Activated CD4-positive, alpha-beta T cell treated with anti-CD3 and anti-CD28 coated beads for 36 hours (primary cell): ENCODE measurements around the gene CPHXL2. TPM values are rescaled to one million over a fixed set of nuclear protein-coding genes. Genes with fewer than 3 reads are reported as not detected.

Experiments
- ATAC-seq: fragments of 200-7000 bp; cut with Tn5 transposase; one replicate; pipeline ENCODE4 v1.10.0; 2021; ENCODE audit warnings: mild to moderate bottlenecking, moderate library complexity
- CTCF ChIA-PET: fragments of 350-600 bp; sonication (Branson Sonifier 250); formaldehyde crosslinking; loops from one replicate; lab custom pipeline; 2021; ENCODE audit warnings: antibody characterized with exemption; lab: Charles Lee
- POLR2A ChIA-PET: fragments of 350-600 bp; sonication (Branson Sonifier 250); formaldehyde crosslinking; loops from one replicate; lab custom pipeline; 2021; ENCODE audit warnings: antibody characterized with exemption, inconsistent platforms; lab: Charles Lee
- DNase-seq: peaks from one replicate; pipeline ENCODE4 v3.0.0-alpha.2; 2020
- H3K27ac Mint-ChIP-seq: one replicate; pipeline ENCODE4 v1.8.0; 2021; ENCODE audit warnings: mixed read lengths
- H3K27me3 Mint-ChIP-seq: one replicate; pipeline ENCODE4 v1.8.0; 2021; ENCODE audit warnings: mixed read lengths
- H3K36me3 Mint-ChIP-seq: one replicate; pipeline ENCODE4 v1.8.0; 2021; ENCODE audit warnings: low read depth, mixed read lengths
- H3K4me1 Mint-ChIP-seq: one replicate; pipeline ENCODE4 v1.8.0; 2021; ENCODE audit warnings: mixed read lengths
- H3K4me3 Mint-ChIP-seq: one replicate; pipeline ENCODE4 v1.8.0; 2021; ENCODE audit warnings: mild to moderate bottlenecking, moderate library complexity, mixed read lengths
- H3K9me3 Mint-ChIP-seq: one replicate; pipeline ENCODE4 v1.8.0; 2021; ENCODE audit warnings: low read depth, mixed read lengths
- intact Hi-C, 2 experiments: fragments of 100-400 bp; cut with DNase I in 1 of 2; cut with micrococcal nuclease in 1 of 2; formaldehyde crosslinking; loops; one replicate each; pipeline versions ENCODE4 v1.14.2 to v1.15.1; 2022 to 2024; cut with DNase I, micrococcal nuclease
- total RNA-seq, 2 experiments: library from RNA; stranded (reverse); gene quantifications; one replicate each; pipeline ENCODE4 v1.2.3, GENCODE V29; 2021

Gene CPHXL2
- total RNA-seq, 2 experiments from 2014 or later: not detected

DNA sequence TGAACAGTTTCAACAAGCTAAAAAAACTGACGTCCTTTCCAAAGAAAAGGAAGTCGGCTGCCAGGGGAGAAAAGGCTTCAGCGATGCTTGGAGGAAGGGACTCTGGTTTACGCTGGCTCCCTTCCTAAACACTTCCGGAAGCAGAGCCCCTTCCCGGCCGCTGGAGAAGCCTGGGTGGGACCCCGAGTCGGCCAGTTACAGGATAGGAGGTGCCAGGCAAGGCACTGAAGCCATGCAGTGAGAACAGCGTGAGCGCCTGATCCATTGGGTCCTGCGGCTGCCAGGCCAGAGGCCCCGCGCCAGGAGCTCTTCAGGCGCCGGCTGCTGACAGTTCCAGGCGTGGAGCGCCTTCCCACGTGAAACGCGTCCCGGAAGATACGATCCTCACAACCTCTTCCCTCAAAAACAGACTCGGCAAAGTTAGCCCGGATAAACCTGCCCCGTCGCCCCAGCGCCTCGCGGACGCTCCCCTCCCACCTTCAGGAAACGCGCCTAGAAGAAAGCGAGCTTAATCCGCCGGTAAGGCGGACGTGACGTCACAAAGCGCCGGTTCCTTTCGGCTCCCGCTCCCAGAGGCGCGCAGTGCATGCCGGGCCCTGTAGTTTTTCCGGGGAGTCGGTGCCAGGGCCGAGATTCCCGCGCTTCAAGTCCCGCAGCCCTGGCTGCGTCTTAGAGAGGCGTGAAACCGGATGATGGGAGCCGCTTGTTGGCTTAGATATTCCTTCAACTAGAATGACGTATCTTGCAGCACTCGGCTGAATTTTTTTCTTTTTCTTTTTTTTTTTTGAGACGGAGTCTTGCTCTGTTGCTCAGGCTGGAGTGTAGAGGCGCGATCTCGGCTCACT lies 53.8 kb downstream of the CPHXL2 start, which contains the start of gene ADAT1:
Gene ADAT1 (minus strand): TSS at position 521 of the 845 bp plus-strand sequence. CDS start 2,482 bp downstream, outside the sequence.
- ChIA-PET POLR2A (interaction anchor here (0.6 to 3.7 kb wide), 5 partner anchors 9 to 1567 kb away, joined by 3 to 59 read pairs (median 5); partner anchors contain the start of genes KARS1 and TERF2IP), CTCF (interaction anchor here (0.6 to 4.5 kb wide), 12 partner anchors 13 to 1547 kb away, joined by 3 to 26 read pairs (median 4); partner anchors contain the start of genes CFDP1, GABARAPL2, KARS1 and TERF2IP)
- ATAC-seq (peak; percentile 94), DNase-seq (peak; percentile 99)
- Mint-ChIP-seq H3K27ac (peak within 1 kb of the TSS; percentile 95), H3K4me1 (peaks cover 45% of the 10 kb centered on the region), H3K9me3 (no peaks in the 10 kb centered on the region), H3K27me3 (no peaks in the 10 kb centered on the region), H3K4me3 (peak within 1 kb of the TSS; percentile 93), H3K36me3 (peaks cover 54% of the 10 kb centered on the region)
- intact Hi-C loops: loop anchor here (1.0 to 10.0 kb wide), 15 partner anchors 24 to 1568 kb away; partner anchors contain the start of genes CFDP1 (in 2 of the 2), GABARAPL2 (in 2 of the 2), KARS1 (in 2 of the 2) and TERF2IP (in 2 of the 2)

DNA sequence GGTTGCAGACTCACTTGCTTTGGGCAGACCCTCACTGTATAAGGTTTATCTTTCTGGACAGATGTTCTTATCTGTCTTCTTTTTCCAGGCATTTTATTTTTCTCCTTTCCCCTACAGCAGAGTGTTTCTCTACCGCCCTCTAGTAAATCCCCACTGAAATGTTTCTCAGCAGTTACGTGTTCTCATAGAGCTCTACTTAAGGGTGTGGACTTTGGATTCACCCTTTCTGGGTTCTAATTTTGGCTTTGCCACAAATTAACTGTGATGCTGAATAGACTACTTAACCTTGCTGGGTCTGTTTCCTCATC lies 55.7 kb downstream of the CPHXL2 start:
- ChIA-PET POLR2A (interaction anchor here (0.6 to 3.7 kb wide), 4 partner anchors 21 to 65 kb away, joined by 4 to 59 read pairs (median 4); partner anchors contain the start of genes KARS1, TERF2IP and TMEM231), CTCF (interaction anchor here (0.8 to 4.5 kb wide), 11 partner anchors 21 to 620 kb away, joined by 3 to 26 read pairs (median 4); partner anchors contain the start of genes CFDP1, KARS1 and TERF2IP)
- intact Hi-C loops: loop anchor here in 1 of 2 experiments (10.0 kb wide), 1 partner anchor 636 kb away; the partner anchor contains the start of gene WDR59
- ATAC-seq (no peak), DNase-seq (no peak)
- Mint-ChIP-seq H3K36me3 (peaks cover 48% of the 10 kb centered on the region), H3K4me1 (peaks cover 47% of the 10 kb centered on the region), H3K4me3 (peak overlapping the region; percentile 93), H3K27ac (peak overlapping the region; percentile 95), H3K27me3 (no peaks in the 10 kb centered on the region), H3K9me3 (no peaks in the 10 kb centered on the region)

DNA sequence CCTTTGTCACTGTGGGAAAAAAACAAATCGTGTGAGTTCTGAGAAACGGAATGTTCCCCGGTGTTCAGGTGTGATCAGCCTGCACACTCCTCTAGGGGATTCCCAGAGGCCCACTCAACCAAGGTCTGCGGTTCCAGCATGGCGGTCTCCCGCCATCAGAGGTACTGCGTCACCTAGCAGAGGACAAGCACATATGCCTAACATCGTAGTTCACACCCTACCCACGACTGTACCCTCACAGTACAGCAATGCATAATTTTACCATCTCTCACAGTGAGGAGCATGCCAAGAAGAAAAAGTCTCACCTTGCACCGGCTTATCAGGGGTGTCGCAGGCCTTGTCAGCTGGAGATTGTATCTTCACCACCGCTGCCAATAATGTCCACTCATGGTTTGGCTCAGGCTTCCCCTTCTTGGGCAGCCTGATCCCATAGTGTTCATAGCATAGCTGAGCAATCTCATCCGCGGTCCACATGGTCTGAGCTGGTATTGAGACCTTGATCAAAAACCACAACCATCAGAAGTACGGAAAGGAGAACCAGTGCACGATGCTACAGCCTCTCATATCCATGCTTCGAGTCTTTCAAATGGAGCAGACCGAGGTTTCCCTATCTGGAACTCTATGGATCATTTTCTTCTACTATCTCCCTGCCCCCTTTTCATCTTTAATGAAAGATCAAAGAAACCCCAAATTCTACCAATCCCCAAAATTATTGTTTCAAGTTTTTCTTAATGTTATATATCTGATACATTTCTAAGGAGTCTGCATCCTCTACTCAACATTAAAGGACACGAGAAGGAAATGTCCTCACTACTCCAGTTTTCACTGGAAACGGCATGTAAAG lies 56.3 kb downstream of the CPHXL2 start:
- Mint-ChIP-seq H3K4me1 (peaks cover 52% of the 10 kb centered on the region), H3K4me3 (peak overlapping the region; percentile 93), H3K27ac (peak overlapping the region; percentile 60), H3K36me3 (peaks cover 47% of the 10 kb centered on the region), H3K9me3 (no peaks in the 10 kb centered on the region), H3K27me3 (no peaks in the 10 kb centered on the region)
- POLR2A ChIA-PET: interaction anchor here (0.6 to 3.7 kb wide), 3 partner anchors 12 to 28 kb away, joined by 4 to 59 read pairs (median 9); partner anchors contain the start of genes KARS1 and TERF2IP
- peak; percentile 49 for DNase-seq
- CTCF ChIA-PET: interaction anchor here (0.6 to 4.5 kb wide), 9 partner anchors 14 to 621 kb away, joined by 3 to 26 read pairs (median 4); partner anchors contain the start of genes KARS1 and TERF2IP
- ATAC-seq: no peak
- intact Hi-C loops: loop anchor here in 1 of 2 experiments (10.0 kb wide), 1 partner anchor 636 kb away; the partner anchor contains the start of gene WDR59

DNA sequence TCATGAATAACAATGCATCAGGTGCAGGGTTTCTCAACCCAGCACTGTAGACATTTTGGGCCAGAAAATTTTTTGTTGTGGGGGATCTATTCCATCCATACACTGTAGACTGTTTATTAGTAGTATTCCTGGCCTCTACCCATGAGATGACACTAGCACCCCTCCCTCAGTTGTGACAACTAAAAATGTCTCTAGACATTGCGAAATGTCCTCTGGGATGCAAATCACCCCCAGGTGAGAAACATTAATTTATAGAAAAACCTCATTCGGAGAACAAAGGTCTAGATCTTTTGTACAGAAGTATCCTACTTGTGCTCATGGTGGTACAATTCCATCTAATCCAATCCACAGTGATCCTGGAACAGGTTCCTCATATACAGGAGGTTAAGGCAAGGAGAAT lies 58.0 kb downstream of the CPHXL2 start:
- intact Hi-C loops: no loop called here
- H3K27ac Mint-ChIP-seq: no peak overlapping the region
- H3K4me3 Mint-ChIP-seq: no peak overlapping the region
- no peak for DNase-seq
- no peaks in the 10 kb centered on the region for H3K27me3 Mint-ChIP-seq
- H3K4me1 Mint-ChIP-seq: peaks cover 49% of the 10 kb centered on the region
- peaks cover 52% of the 10 kb centered on the region for H3K36me3 Mint-ChIP-seq
- H3K9me3 Mint-ChIP-seq: no peaks in the 10 kb centered on the region
- ATAC-seq: no peak
- CTCF ChIA-PET: interaction anchor here (0.8 to 1.2 kb wide), 4 partner anchors 14 to 55 kb away, joined by 3 to 4 read pairs (median 3); partner anchors contain the start of gene GABARAPL2
- POLR2A ChIA-PET: interaction anchor here (0.6 kb wide), 1 partner anchor 54 kb away, joined by 3 read pairs; no protein-coding TSS in a partner anchor

DNA sequence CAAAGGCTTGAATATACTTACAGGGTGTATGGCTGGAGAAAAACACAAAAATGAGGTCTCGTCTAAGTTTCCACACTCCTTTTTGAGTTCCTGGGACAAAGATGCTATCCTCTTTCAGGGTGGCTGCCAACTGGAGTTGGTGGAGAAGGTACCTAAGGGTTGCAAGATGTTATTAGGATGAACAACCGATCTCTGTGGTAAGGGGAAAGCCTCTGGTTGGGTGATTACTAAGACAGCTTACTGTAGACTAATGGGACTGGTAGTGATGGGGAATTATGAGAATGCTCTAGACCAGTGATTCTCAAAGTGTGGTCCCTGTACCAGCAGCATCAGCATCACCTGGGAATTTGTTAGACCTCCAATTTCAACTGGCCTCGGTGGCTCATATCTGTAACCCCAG lies 59.7 kb downstream of the CPHXL2 start:
- DNase-seq (no peak), ATAC-seq (peak; percentile 11)
- Mint-ChIP-seq H3K27ac (peak overlapping the region; percentile 40), H3K9me3 (no peaks in the 10 kb centered on the region), H3K4me3 (peak overlapping the region; percentile 0), H3K4me1 (peaks cover 46% of the 10 kb centered on the region), H3K36me3 (peaks cover 68% of the 10 kb centered on the region), H3K27me3 (no peaks in the 10 kb centered on the region)
- POLR2A ChIA-PET: no interaction called here
- CTCF ChIA-PET: interaction anchor here (0.6 to 1.4 kb wide), 5 partner anchors 26 to 100 kb away, joined by 3 read pairs; partner anchors contain the start of genes KARS1 and TERF2IP
- intact Hi-C loops: loop anchor here (1.0 to 2.0 kb wide), 3 partner anchors 22 to 238 kb away; no protein-coding TSS in a partner anchor

DNA sequence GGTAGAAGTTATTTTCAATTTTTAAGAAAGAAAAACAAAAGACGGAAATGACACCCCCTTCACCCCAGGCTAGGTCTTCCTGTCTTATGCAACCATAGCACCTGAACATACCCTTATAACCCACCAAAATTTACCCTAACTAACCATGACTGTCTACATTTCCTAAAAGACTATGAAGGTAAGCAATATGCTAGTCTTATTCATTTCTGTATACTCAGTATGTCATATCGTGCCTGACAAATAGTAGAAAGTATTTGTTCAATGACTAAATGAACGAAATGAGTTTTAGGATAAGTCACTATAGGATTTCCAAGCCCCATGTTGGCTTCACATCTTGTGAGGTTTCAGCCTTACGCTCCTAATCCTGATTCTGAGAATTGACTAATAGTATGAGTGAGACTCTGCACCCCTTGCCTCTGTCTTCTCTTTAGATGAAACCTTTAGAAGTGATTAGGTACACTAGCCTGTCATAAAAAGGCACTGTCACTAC lies 60.2 kb downstream of the CPHXL2 start:
- POLR2A ChIA-PET: no interaction called here

DNA sequence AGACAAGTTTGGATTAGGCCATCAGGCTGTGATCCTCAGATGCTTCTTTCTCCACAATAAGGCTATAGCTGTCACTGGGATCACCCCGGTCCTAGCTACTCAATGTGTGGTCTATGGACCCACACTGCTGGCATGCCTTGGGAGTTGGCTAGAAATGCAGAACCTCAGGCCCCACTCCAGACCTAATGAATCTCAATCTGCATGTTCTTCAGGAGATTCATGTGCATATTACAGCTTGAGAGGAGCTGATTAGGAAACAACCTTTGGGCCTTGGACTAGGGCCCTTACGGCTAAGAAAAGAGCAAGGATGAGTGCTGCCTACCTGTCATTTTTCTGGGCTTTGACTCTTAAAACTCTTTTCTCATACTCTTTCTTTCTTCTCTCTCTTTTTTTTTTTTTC lies 61.2 kb downstream of the CPHXL2 start:
- ChIA-PET CTCF (interaction anchor here (0.6 to 1.5 kb wide), 7 partner anchors 9 to 198 kb away, joined by 3 to 6 read pairs (median 3); partner anchors contain the start of genes KARS1 and TERF2IP), POLR2A (interaction anchor here (0.6 to 1.0 kb wide), 3 partner anchors 38 to 502 kb away, joined by 3 to 6 read pairs (median 3); no protein-coding TSS in a partner anchor)
- DNase-seq (no peak), ATAC-seq (no peak)
- intact Hi-C loops: loop anchor here (1.0 to 2.0 kb wide), 3 partner anchors 21 to 237 kb away; partner anchors contain the start of gene GABARAPL2 (in 1 of the 2)
- Mint-ChIP-seq H3K27ac (no peak overlapping the region), H3K9me3 (no peaks in the 10 kb centered on the region), H3K4me1 (peaks cover 31% of the 10 kb centered on the region), H3K27me3 (no peaks in the 10 kb centered on the region), H3K4me3 (no peak overlapping the region), H3K36me3 (peaks cover 66% of the 10 kb centered on the region)

More for the DNA sequence above, 60.2 kb downstream of the CPHXL2 start:
- intact Hi-C loops: loop anchor here (1.0 to 2.0 kb wide), 4 partner anchors 22 to 238 kb away; partner anchors contain the start of gene GABARAPL2 (in 1 of the 2)
- H3K27me3 Mint-ChIP-seq: no peaks in the 10 kb centered on the region
- H3K36me3 Mint-ChIP-seq: peaks cover 69% of the 10 kb centered on the region
- CTCF ChIA-PET: interaction anchor here (0.6 to 1.5 kb wide), 5 partner anchors 10 to 48 kb away, joined by 3 to 6 read pairs (median 3); partner anchors contain the start of genes KARS1 and TERF2IP
- peak; percentile 93 for ATAC-seq
- H3K4me3 Mint-ChIP-seq: peak overlapping the region; percentile 0
- peak; percentile 36 for DNase-seq
- peaks cover 41% of the 10 kb centered on the region for H3K4me1 Mint-ChIP-seq
- H3K9me3 Mint-ChIP-seq: no peaks in the 10 kb centered on the region
- H3K27ac Mint-ChIP-seq: peak overlapping the region; percentile 63

DNA sequence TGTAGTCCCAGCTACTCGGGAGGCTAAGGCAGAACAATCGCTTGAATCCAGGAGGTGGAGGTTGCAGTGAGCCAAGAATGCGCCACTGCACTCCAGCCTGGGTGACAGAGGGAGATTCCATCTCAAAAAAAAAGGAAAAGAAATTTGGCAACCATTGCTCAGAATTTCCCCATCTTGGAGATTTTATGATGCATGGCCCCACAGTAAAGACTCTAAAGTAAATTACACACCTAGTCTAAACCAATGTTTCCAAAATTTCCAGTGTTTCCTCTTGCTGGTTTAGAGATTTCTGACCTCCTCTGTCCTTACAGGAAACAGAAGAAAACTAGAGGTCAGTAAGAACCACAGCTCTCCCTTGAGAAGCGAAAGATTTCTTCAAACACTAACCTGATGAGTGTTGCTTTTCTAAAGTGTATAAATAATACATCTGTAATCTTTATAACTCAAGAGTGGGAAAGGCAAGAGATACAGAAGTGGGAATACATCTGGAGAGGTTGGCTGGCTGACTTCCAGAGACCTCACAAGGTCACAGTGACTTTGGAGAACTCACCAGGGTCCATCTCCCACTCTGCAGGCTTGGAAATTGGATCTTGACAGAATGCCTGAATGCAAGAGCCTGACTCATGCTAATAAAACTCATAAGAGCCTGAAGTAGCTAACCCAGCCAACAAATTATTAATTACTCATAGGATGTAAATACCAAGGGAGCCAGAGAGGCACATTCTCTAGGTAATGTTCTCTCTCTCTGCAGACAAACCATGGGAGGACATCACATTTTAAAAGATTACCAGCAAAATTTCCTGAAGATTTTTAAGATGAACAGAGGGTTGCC lies 62.5 kb downstream of the CPHXL2 start:
- Mint-ChIP-seq H3K27ac (no peak overlapping the region), H3K4me1 (peaks cover 23% of the 10 kb centered on the region), H3K27me3 (no peaks in the 10 kb centered on the region), H3K9me3 (no peaks in the 10 kb centered on the region), H3K4me3 (no peak overlapping the region), H3K36me3 (peaks cover 63% of the 10 kb centered on the region)
- intact Hi-C loops: no loop called here
- ATAC-seq (no peak), DNase-seq (no peak)
- CTCF ChIA-PET: no interaction called here
- POLR2A ChIA-PET: interaction anchor here (0.6 kb wide), 1 partner anchor 955 kb away, joined by 6 read pairs; no protein-coding TSS in a partner anchor
